ENCODE results near the gene STXBP1.
A peak's percentile ranks its signal among the peaks of the same experiment; 100 is the strongest.
"Not testable (repeated sequence)": the region's sequence is repeated elsewhere in the genome, so short reads cannot be mapped to it uniquely, and the experiment has no call there.

STXBP1 gene

DNA sequence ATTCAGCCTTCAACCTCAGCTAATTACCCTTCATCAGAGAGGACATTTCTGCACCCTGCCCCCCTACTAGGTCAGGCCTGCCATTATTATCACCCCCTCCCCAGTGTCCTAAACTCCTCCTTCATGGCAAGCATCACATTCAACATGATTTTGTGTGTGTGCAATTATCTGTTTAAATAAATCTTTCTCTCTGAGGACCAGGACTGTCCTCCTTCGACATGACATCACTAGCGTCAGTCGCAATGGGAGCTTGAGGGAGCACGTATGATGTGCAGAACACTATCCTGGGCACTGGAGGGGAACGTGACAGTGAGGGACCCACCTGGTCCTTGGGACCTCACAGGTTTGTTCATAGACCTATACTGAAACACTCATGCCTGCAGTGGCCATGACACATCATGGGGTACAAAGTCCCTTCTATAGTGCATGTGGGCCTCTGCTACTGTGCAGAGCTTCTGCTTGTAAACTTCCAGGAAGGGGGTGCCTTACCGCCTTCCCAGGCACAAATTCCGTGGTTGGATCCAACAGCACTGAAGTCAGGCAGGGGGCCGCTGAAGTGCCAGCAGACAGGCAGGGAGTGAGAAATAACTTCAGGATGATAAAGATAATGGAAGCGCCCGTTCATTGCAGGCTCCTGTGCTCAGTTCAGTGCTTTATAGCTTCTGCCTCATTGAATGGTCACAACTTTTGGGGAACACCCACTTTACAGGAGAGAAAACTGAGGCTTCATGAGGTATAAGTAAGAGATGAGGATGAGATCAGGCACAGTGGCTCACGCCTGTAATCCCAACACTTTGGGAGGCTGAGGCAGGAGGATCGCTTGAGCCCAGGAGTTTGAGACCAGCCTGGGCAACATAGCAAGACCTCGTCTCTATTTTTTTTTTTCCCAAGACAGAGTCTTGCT, 36.0 kb upstream of the STXBP1 start:
- Mint-ChIP-seq H3K4me1 (peaks cover 34% of the 10 kb centered on the region), H3K4me3 (peak overlapping the region in 1 of 3 experiments; percentile 0), H3K36me3 (ENCODE audit: low read depth) (no peaks in the 10 kb centered on the region), H3K27ac (peak overlapping the region; percentile 23 to 59 (median 46)), H3K9me3 (no peaks in the 10 kb centered on the region), H3K27me3 (ENCODE audit: low read depth) (peaks cover 4% of the 10 kb centered on the region)
- TF ChIP-seq CTCF (IDR thresholded peaks at IDR 0.05; ENCODE audit: unreplicated experiment in 3 of 3) = no peak

- not testable (repeated sequence) for H3K27ac Mint-ChIP-seq; H3K4me3 Mint-ChIP-seq; H3K9me3 Mint-ChIP-seq; H3K36me3 Mint-ChIP-seq (ENCODE audit: low read depth); H3K27me3 Mint-ChIP-seq (ENCODE audit: low read depth)
- peaks cover 34% of the 10 kb centered on the region for H3K4me1 Mint-ChIP-seq
Measured at GRCh38 chr9:127577194-127577593, 34.9 kb upstream of the STXBP1 start.

GRCh38 chr9:127578627-127578951, 33.5 kb upstream of the STXBP1 start:
- no peaks in the 10 kb centered on the region for H3K9me3 Mint-ChIP-seq
- peak overlapping the region; percentile 15 to 45 (median 37) for H3K4me3 Mint-ChIP-seq
- H3K27me3 Mint-ChIP-seq (ENCODE audit: low read depth) = peaks cover 4% of the 10 kb centered on the region
- no peaks in the 10 kb centered on the region for H3K36me3 Mint-ChIP-seq (ENCODE audit: low read depth)
- H3K4me1 Mint-ChIP-seq = peaks cover 29% of the 10 kb centered on the region
- H3K27ac Mint-ChIP-seq = peak overlapping the region; percentile 78 to 81 (median 79)
- no peak for TF ChIP-seq CTCF (IDR thresholded peaks at IDR 0.05; ENCODE audit: unreplicated experiment in 3 of 3)

- Mint-ChIP-seq H3K9me3 (no peaks in the 10 kb centered on the region), H3K27me3 (ENCODE audit: low read depth) (peaks cover 4% of the 10 kb centered on the region), H3K4me3 (peak overlapping the region; percentile 15 to 45 (median 37)), H3K4me1 (peaks cover 24% of the 10 kb centered on the region), H3K36me3 (ENCODE audit: low read depth) (no peaks in the 10 kb centered on the region), H3K27ac (peak overlapping the region; percentile 78 to 81 (median 79))
- TF ChIP-seq CTCF (IDR thresholded peaks at IDR 0.05; ENCODE audit: unreplicated experiment in 3 of 3) = no peak
Measured at GRCh38 chr9:127578952-127579853, 32.9 kb upstream of the STXBP1 start.

DNA sequence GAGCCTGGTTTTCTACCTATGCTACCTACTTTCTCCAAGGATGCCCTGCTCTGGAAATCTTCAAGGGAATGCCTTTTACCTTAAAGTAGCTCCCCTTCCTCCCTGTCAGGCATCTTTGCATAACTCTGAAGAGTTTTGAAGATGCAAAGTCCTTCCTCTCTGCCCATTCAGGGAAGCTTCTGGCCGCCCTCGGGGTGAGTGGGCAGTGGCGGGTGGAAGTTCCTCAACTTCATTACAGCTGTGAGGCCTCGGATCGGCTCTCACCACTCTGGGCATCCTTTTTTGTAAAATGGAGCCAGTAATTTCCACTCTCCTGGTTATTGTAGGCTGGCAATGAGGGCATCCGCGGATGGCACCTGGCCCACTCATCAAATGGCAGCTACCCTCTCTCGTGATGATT, 31.7 kb upstream of the STXBP1 start:
- H3K9me3 Mint-ChIP-seq = no peaks in the 10 kb centered on the region
- peaks cover 4% of the 10 kb centered on the region for H3K27me3 Mint-ChIP-seq (ENCODE audit: low read depth)
- H3K27ac Mint-ChIP-seq = no peak overlapping the region
- TF ChIP-seq CTCF (IDR thresholded peaks at IDR 0.05; ENCODE audit: unreplicated experiment in 3 of 3) = no peak
- no peak overlapping the region for H3K4me3 Mint-ChIP-seq
- no peaks in the 10 kb centered on the region for H3K36me3 Mint-ChIP-seq (ENCODE audit: low read depth)
- peaks cover 17% of the 10 kb centered on the region for H3K4me1 Mint-ChIP-seq

- Mint-ChIP-seq H3K4me3 (no peak overlapping the region), H3K36me3 (ENCODE audit: low read depth) (no peaks in the 10 kb centered on the region), H3K27ac (peak overlapping the region in 1 of 3 experiments; percentile 42), H3K4me1 (peaks cover 15% of the 10 kb centered on the region), H3K27me3 (ENCODE audit: low read depth) (peaks cover under 1% of the 10 kb centered on the region), H3K9me3 (no peaks in the 10 kb centered on the region)
- TF ChIP-seq CTCF (IDR thresholded peaks at IDR 0.05; ENCODE audit: unreplicated experiment in 3 of 3) = no peak
Measured at GRCh38 chr9:127580879-127581475, 31.1 kb upstream of the STXBP1 start.

DNA sequence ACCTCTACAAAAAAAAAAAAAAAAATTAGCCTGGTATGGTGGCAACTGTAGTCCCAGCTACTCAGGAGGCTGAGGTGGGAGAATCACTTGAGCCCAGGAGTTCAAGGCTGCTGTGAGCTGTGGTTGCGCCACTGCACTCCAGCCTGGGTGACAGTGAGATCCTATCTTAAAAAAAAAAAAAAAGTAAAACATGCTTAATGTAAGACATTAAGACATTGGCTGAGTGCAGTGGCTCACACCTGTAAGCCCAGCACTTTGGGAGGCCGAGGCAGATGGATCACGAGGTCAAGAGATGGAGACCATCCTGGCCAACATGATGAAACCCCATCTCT, 27.6 kb upstream of the STXBP1 start:
- H3K4me3 Mint-ChIP-seq; H3K27ac Mint-ChIP-seq; H3K4me1 Mint-ChIP-seq; H3K9me3 Mint-ChIP-seq; H3K27me3 Mint-ChIP-seq (ENCODE audit: low read depth); H3K36me3 Mint-ChIP-seq (ENCODE audit: low read depth): not testable (repeated sequence)

All from nephron (organoid).